ENCODE results near the gene MFAP2. TPM values are rescaled to one million over a fixed set of nuclear protein-coding genes. Genes with fewer than 3 reads are reported as not detected.

The MFAP2 gene
- total and polyA plus RNA-seq, 8 donors = 4.6 to 19.5 (median 8.7) TPM

DNA sequence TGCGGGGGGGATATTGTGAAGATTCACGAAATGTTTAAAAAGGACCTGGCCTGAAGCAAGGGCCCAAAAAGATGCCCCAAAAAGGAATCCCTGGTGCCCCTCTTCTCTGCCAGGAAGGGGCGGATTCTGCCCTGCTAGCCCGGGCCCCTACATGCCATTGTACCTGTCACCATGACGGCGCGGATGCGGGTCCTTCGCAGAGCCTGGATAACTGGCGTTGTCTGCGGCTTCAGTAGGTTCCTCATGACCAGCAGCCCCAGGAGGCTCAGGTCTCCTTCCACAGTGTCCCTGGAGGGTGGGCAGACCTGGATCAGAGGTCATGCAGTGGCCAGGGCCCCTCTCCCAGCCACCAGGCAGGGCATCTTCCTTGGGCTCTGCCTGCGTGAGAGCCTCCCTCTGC, 11.2 kb upstream of the MFAP2 start:
- Histone ChIP-seq H3K4me1 (no peaks in the 10 kb centered on the region), H3K27ac (no peak overlapping the region), H3K36me3 (peaks cover 0 to 22% (median 5%) of the 10 kb centered on the region in 3 donors), H3K4me3 (no peak overlapping the region), H3K27me3 (no peaks in the 10 kb centered on the region), H3K9me3 (no peaks in the 10 kb centered on the region)
- DNase-seq (no peak), ATAC-seq (no peak), FAIRE-seq (no peak)
- WGBS, 2 donors = 96 to 98% methylated on average over 12 of the region's 12 CpGs
- intact Hi-C loops (cut with DNase I) = no loop called here
- TF ChIP-seq, protein P1, sequence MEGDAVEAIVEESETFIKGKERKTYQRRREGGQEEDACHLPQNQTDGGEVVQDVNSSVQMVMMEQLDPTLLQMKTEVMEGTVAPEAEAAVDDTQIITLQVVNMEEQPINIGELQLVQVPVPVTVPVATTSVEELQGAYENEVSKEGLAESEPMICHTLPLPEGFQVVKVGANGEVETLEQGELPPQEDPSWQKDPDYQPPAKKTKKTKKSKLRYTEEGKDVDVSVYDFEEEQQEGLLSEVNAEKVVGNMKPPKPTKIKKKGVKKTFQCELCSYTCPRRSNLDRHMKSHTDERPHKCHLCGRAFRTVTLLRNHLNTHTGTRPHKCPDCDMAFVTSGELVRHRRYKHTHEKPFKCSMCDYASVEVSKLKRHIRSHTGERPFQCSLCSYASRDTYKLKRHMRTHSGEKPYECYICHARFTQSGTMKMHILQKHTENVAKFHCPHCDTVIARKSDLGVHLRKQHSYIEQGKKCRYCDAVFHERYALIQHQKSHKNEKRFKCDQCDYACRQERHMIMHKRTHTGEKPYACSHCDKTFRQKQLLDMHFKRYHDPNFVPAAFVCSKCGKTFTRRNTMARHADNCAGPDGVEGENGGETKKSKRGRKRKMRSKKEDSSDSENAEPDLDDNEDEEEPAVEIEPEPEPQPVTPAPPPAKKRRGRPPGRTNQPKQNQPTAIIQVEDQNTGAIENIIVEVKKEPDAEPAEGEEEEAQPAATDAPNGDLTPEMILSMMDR (IDR thresholded peaks at IDR 0.05) = no peak

- Histone ChIP-seq H3K27me3 (no peaks in the 10 kb centered on the region), H3K4me3 (no peak overlapping the region), H3K27ac (no peak overlapping the region), H3K9me3 (no peaks in the 10 kb centered on the region), H3K4me1 (no peaks in the 10 kb centered on the region), H3K36me3 (peaks cover 0 to 25% (median 5%) of the 10 kb centered on the region in 3 donors)
- ATAC-seq (no peak), DNase-seq (peak in 1 of 6 donors; percentile 30), FAIRE-seq (no peak)
- intact Hi-C loops (cut with DNase I) = no loop called here
- WGBS, 2 donors = 94 to 95% methylated on average over 22 of the region's 22 CpGs
- TF ChIP-seq, protein P1 (IDR thresholded peaks at IDR 0.05) = no peak
Measured at GRCh38 chr1:16989676-16990391, 9.4 kb upstream of the MFAP2 start.

DNA sequence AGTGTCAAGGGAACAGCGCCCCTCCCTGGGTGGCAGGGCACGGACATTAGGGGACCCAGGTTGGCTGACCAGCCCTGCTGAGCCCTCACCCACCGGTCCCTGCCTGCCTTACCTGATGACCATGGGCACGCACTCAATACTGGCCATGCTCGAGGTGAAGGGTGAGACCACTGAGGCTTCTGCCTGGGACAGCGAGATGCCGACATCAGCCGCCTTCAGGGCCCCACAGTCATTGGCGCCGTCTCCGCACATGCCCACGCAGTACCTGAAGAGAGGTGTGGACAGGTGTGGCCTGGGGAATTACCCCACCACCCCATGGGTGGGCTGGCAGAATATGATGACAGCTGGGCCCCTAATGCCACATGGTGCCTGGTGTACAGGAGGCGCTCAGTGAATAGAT, 7.8 kb upstream of the MFAP2 start:
- ATAC-seq (no peak), FAIRE-seq (no peak), DNase-seq (no peak)
- Histone ChIP-seq H3K36me3 (peaks cover 0 to 25% (median 5%) of the 10 kb centered on the region in 3 donors), H3K4me1 (no peaks in the 10 kb centered on the region), H3K4me3 (no peak overlapping the region), H3K9me3 (no peaks in the 10 kb centered on the region), H3K27me3 (no peaks in the 10 kb centered on the region), H3K27ac (no peak overlapping the region)
- intact Hi-C loops (cut with DNase I) = no loop called here
- TF ChIP-seq, protein P1 (IDR thresholded peaks at IDR 0.05) = no peak
- WGBS, 2 donors = 91 to 92% methylated on average over 13 of the region's 13 CpGs

GRCh38 chr1:16986962-16987361, 6.5 kb upstream of the MFAP2 start:
- Histone ChIP-seq H3K27ac (no peak overlapping the region), H3K9me3 (no peaks in the 10 kb centered on the region), H3K36me3 (peaks cover 0 to 25% (median 5%) of the 10 kb centered on the region in 3 donors), H3K4me3 (no peak overlapping the region), H3K27me3 (no peaks in the 10 kb centered on the region), H3K4me1 (no peaks in the 10 kb centered on the region)
- WGBS, 2 donors = 80 to 85% methylated on average over 12 to 16 of the region's 16 CpGs
- ATAC-seq (peak in 1 of 4 donors; percentile 14), DNase-seq (peak in 1 of 6 donors; percentile 55), FAIRE-seq (no peak)
- TF ChIP-seq, protein P1 (IDR thresholded peaks at IDR 0.05) = no peak
- intact Hi-C loops (cut with DNase I) = no loop called here

DNA sequence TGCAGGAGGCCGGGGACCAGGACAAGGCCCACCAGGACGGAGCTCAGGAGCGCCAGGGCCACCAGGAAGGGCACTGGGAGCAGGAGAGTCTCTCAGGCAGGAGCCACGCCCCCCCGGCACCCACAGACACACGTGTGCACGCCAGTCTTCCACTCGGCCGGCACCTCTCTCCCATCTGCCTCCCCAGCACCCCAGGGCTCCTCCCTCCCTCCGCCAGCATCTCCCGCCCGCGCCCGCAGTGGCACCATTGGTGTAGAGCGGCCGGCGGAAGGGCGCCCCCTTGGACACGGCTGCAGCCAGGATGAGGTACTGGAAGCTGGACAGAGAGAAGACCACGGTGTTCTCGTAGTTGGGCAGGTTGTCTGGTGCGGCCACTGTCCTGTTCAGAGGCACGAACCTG, 6.1 kb upstream of the MFAP2 start:
- ATAC-seq (no peak), FAIRE-seq (no peak), DNase-seq (peak in 2 of 6 donors; percentile 46 to 65)
- WGBS, 2 donors = 85 to 89% methylated on average over 21 to 23 of the region's 23 CpGs
- Histone ChIP-seq H3K27me3 (no peaks in the 10 kb centered on the region), H3K27ac (no peak overlapping the region), H3K4me1 (no peaks in the 10 kb centered on the region), H3K36me3 (peaks cover 0 to 25% (median 5%) of the 10 kb centered on the region in 3 donors), H3K4me3 (no peak overlapping the region), H3K9me3 (no peaks in the 10 kb centered on the region)
- TF ChIP-seq, protein P1 (IDR thresholded peaks at IDR 0.05) = no peak
- intact Hi-C loops (cut with DNase I) = no loop called here

All from pancreas (tissue), 10 donors.